ENCODE data around the gene IGFLR1.

DNA sequence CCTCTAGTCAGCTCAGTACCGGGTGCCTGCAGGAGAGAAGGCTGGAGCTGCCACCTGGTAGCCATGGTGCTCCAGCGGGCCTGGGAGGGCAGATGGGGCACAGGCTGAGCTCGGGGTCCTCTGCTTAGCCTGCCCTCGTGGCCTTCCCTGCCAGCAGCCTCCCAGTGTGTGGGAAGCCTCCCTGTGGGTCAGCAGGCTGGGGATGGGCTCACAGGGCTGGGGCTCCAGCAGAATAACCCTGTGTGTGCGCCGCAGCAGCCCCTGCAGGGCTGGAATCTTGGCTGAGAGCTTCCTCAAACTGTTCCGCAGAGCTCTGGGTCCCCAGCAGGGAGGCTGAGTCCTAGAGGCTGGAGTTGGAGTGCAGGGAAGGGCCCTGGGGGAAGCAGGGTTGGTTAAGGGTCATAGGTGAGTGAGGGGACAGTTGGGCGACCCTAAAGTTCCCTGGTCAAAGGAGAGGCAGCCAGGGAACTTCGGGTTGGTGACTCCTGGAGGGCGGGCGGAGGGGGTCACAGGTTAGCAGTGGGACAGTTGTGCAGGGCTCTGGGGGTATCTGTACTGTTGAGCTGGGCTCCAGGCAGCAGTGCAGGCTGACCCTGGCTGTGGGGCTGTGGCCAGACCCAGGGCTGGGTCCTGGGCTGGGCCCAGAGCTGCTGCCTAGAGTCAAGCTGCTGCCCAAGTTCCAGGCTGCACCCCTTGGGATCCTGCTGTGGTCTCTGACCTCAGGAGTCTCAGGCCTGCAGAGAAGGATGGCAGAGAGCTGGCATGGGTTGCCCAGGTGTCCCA lies 47.1 kb upstream of the IGFLR1 start:
- TF ChIP-seq, protein P1, sequence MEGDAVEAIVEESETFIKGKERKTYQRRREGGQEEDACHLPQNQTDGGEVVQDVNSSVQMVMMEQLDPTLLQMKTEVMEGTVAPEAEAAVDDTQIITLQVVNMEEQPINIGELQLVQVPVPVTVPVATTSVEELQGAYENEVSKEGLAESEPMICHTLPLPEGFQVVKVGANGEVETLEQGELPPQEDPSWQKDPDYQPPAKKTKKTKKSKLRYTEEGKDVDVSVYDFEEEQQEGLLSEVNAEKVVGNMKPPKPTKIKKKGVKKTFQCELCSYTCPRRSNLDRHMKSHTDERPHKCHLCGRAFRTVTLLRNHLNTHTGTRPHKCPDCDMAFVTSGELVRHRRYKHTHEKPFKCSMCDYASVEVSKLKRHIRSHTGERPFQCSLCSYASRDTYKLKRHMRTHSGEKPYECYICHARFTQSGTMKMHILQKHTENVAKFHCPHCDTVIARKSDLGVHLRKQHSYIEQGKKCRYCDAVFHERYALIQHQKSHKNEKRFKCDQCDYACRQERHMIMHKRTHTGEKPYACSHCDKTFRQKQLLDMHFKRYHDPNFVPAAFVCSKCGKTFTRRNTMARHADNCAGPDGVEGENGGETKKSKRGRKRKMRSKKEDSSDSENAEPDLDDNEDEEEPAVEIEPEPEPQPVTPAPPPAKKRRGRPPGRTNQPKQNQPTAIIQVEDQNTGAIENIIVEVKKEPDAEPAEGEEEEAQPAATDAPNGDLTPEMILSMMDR (IDR thresholded peaks at IDR 0.05; ENCODE audit: poor library complexity, severe bottlenecking) = no peak
- no peak for TF ChIP-seq MXI1 (conservative IDR thresholded peaks at IDR 0.05; ENCODE audit: poor library complexity, severe bottlenecking)
- no peak for TF ChIP-seq RAD21 (conservative IDR thresholded peaks at IDR 0.05)
- TF ChIP-seq POLR2AphosphoS5 (IDR thresholded peaks at IDR 0.05) = no peak
- TF ChIP-seq, protein P2, sequence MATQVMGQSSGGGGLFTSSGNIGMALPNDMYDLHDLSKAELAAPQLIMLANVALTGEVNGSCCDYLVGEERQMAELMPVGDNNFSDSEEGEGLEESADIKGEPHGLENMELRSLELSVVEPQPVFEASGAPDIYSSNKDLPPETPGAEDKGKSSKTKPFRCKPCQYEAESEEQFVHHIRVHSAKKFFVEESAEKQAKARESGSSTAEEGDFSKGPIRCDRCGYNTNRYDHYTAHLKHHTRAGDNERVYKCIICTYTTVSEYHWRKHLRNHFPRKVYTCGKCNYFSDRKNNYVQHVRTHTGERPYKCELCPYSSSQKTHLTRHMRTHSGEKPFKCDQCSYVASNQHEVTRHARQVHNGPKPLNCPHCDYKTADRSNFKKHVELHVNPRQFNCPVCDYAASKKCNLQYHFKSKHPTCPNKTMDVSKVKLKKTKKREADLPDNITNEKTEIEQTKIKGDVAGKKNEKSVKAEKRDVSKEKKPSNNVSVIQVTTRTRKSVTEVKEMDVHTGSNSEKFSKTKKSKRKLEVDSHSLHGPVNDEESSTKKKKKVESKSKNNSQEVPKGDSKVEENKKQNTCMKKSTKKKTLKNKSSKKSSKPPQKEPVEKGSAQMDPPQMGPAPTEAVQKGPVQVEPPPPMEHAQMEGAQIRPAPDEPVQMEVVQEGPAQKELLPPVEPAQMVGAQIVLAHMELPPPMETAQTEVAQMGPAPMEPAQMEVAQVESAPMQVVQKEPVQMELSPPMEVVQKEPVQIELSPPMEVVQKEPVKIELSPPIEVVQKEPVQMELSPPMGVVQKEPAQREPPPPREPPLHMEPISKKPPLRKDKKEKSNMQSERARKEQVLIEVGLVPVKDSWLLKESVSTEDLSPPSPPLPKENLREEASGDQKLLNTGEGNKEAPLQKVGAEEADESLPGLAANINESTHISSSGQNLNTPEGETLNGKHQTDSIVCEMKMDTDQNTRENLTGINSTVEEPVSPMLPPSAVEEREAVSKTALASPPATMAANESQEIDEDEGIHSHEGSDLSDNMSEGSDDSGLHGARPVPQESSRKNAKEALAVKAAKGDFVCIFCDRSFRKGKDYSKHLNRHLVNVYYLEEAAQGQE (IDR thresholded peaks at IDR 0.05; ENCODE audit: borderline replicate concordance) = no peak
- no peak for TF ChIP-seq EP300 (conservative IDR thresholded peaks at IDR 0.05; ENCODE audit: poor library complexity, severe bottlenecking)
- no peak for TF ChIP-seq TAF1 (IDR thresholded peaks at IDR 0.05; ENCODE audit: low read depth)
